Fibroblast of mammary gland (primary cell): ENCODE results near the gene MYDGF.

Experiments
- DNase-seq: peaks from one replicate; pipeline ENCODE4 v3.0.0-alpha.2; 2010; ENCODE audit warnings: low read depth
- H3K4me3 ChIP-seq: 2 replicates; pipeline ENCODE4 v1.5.1; 2011; ENCODE audit warnings: low read depth, mild to moderate bottlenecking, low read length, moderate library complexity; ENCODE audit not compliant: control insufficient read depth
- TF ChIP-seq, protein P1 (sequence below): conservative IDR thresholded peaks from 2 replicates; pipeline ENCODE4 v1.5.1; 2011; ENCODE audit warnings: low read depth, low read length, inconsistent platforms; ENCODE audit not compliant: control insufficient read depth, insufficient read depth

MYDGF gene

DNA sequence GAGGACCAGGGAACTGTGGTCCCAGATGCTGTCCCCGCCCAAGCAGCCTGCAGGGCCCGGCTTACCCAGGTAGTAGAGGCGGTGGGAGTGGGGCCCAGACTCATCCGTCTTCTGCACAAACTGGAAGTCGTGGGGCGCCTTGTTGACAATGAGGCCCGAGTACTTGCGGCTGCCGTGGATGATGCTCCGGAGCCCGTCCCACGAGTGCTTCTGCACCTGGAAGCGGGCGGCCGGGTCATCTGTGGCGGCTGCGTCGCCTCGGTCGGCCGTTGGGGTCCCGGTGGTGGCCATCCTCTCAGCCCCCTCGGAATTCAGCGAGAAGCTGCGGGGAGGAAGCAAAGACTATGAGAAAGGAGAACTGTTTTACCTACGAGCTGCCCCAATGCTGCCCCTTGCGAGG, 43.9 kb upstream of the MYDGF start:
- no peak for DNase-seq
- H3K4me3 ChIP-seq = no peak overlapping the region
- TF ChIP-seq, protein P1, sequence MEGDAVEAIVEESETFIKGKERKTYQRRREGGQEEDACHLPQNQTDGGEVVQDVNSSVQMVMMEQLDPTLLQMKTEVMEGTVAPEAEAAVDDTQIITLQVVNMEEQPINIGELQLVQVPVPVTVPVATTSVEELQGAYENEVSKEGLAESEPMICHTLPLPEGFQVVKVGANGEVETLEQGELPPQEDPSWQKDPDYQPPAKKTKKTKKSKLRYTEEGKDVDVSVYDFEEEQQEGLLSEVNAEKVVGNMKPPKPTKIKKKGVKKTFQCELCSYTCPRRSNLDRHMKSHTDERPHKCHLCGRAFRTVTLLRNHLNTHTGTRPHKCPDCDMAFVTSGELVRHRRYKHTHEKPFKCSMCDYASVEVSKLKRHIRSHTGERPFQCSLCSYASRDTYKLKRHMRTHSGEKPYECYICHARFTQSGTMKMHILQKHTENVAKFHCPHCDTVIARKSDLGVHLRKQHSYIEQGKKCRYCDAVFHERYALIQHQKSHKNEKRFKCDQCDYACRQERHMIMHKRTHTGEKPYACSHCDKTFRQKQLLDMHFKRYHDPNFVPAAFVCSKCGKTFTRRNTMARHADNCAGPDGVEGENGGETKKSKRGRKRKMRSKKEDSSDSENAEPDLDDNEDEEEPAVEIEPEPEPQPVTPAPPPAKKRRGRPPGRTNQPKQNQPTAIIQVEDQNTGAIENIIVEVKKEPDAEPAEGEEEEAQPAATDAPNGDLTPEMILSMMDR = no peak

DNA sequence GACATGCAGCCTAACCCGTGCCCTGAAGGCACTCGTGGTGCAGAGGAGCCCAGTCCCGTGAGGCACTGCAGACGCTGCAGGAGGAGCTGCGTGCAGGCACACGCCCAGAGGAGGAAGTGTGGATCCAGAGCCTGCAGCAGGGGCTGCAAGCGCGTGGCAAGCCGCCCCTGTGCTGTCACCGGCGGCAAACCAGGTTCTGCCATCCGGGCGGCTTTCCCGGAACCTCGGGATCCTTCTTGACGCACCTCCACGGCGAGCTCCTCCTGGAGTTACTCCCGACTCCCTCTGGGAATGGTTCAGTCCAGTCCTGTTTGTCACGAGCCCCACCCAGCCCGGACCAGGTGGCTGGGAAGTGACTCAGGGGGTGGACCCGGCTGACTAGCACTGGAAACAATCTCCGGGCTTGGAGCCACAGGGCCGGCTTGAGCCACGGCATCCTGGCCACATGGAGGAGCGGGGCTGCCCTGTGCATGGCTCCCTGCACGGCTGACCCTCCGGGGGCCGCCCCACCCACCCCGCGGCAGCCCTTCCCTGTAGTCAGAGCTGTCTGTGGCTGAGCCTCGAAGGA, 43.3 kb upstream of the MYDGF start:
- DNase-seq = peak; percentile 99
- TF ChIP-seq, protein P1 = no peak
- no peak overlapping the region for H3K4me3 ChIP-seq

DNA sequence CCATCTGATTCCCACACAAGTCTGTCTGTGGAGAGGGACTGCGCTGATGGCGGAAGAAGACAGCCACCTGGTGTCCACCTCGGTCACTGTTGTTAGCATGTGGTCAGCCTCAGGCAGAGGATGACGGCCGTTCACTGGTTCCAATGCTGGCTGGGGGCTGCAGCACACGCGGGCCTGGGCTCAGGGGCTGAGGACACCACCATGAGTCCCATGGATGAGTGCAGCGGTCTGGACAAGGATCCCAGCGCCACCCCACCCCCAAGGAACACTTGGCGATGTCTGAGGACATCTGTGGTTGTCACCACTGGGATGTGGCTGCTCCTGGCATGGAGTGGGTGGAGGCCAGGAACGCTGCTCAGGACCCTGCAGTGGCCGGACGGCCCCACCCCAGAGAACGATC, 42.6 kb upstream of the MYDGF start:
- no peak for DNase-seq
- TF ChIP-seq, protein P1 = no peak
- H3K4me3 ChIP-seq = no peak overlapping the region

DNA sequence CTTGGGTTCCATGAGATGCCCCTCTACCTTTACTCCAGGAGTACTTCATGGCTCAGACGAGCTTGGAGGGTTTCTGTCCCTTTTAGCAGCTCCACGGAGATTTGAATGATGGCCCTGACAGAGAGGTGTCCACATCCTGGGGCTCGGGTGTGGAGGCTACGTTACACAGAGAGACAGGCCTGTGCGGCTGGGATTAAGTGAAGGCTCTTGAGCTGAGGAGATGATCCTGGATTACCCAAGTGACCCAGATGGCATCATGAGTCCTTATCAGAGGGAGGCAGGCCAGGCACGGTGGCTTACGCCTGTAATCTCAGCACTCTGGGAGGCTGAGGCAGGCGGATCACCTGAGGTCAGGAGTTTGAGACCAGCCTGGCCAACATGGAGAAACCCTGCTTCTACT, 41.1 kb upstream of the MYDGF start:
- TF ChIP-seq, protein P1 = no peak
- H3K4me3 ChIP-seq = no peak overlapping the region
- DNase-seq = no peak

DNA sequence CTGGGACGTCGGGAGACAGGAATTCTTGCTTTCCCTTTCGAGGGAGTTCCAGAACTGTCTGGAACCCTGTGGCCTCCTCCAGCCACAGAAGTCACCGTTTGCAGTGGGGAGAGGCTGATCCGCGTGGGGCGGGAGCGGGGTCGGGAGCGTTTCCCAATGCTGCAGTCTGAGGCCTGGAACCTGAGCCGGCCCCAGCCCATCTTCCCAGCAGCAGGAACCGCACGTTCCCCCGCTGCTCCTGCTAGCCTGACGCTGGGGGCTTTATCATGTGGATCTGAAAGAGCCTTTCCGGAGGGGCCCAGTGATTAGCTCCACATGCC, 40.1 kb upstream of the MYDGF start:
- no peak for DNase-seq
- H3K4me3 ChIP-seq = no peak overlapping the region
- TF ChIP-seq, protein P1 = no peak

DNA sequence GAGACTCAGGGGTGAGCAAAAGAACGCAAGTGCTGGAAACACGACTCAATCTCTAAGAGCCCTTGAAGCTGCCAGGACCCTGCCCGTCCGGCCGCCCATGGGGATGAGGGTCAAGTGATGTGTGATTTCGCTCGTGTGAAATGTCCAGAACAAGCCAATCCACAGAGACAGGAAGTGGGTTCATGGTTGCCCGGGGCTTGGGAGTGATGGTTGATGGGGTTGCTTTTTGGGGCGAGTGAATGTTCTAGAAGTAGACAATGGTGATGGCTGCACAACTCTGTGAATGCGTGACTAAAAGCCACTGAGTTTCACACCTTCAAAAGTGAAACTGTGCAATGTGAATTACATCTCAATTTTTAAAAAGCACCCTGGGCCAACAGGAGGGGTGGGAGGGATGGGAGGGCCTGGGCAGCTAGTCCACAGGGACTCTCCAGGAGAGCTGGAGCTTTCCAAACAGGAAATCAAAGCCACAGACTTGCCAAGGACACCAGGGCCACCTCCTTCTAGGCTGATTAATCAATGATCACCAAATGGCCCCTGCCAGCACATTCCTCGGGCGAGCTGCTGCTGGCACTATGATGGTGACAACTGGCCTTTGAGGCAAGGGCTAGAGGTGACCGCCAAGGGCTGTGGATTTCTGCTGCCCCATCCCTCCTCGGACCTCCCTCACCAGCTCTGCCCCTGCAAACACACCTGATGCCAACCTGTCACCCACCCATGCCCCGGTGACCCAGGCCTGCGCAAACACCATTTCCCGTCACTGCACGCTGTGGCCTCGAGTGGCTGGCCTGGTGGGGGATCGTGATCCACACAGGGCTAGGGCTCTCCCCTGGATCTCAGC, 39.5 kb upstream of the MYDGF start:
- no peak overlapping the region for H3K4me3 ChIP-seq
- TF ChIP-seq, protein P1 = no peak
- DNase-seq = peak; percentile 39
